NCI-H187 (cell line): ENCODE data around the gene FBXL20.
A peak's percentile ranks its signal among the peaks of the same experiment; 100 is the strongest.

Experiments used
- DNase-seq, 2 experiments: peaks; one replicate each; lab custom pipeline; 2025; lab: John Stamatoyannopoulos, UW

Gene FBXL20

GRCh38 chr17:39225959-39226683 is 175.3 kb downstream of the FBXL20 start:
- DNase-seq: no peak

- DNase-seq: no peak
Measured at GRCh38 chr17:39225308-39225958, 176.0 kb downstream of the FBXL20 start, which contains the start of gene STAC2. STAC2 (minus strand) TSS chr17:39225945; CDS start chr17:39225502, 443 bp downstream.

GRCh38 chr17:39224778-39225307 is 176.6 kb downstream of the FBXL20 start:
- no peak for DNase-seq

- DNase-seq: no peak
Measured at GRCh38 chr17:39223907-39224777, 177.3 kb downstream of the FBXL20 start.

- no peak for DNase-seq
Measured at GRCh38 chr17:39222866-39223834, 178.3 kb downstream of the FBXL20 start.

GRCh38 chr17:39222151-39222550 is 179.3 kb downstream of the FBXL20 start:
- no peak for DNase-seq

GRCh38 chr17:39221572-39221971 is 179.9 kb downstream of the FBXL20 start:
- no peak for DNase-seq

GRCh38 chr17:39219647-39220154 is 181.7 kb downstream of the FBXL20 start:
- no peak for DNase-seq

GRCh38 chr17:39218906-39219305 is 182.5 kb downstream of the FBXL20 start:
- DNase-seq: no peak

GRCh38 chr17:39217734-39218369 is 183.6 kb downstream of the FBXL20 start:
- DNase-seq: no peak

GRCh38 chr17:39213852-39214251 is 187.6 kb downstream of the FBXL20 start:
- no peak for DNase-seq

GRCh38 chr17:39212841-39213480 is 188.5 kb downstream of the FBXL20 start:
- no peak for DNase-seq

- no peak for DNase-seq
Measured at GRCh38 chr17:39212195-39212810, 189.1 kb downstream of the FBXL20 start.

- no peak for DNase-seq
Measured at GRCh38 chr17:39210093-39210434, 191.4 kb downstream of the FBXL20 start.

GRCh38 chr17:39209317-39210092 is 191.9 kb downstream of the FBXL20 start:
- DNase-seq: no peak

- DNase-seq: peak; percentile 27 to 61
Measured at GRCh38 chr17:39208893-39209292, 192.5 kb downstream of the FBXL20 start.

GRCh38 chr17:39208136-39208535 is 193.3 kb downstream of the FBXL20 start:
- DNase-seq: no peak

- no peak for DNase-seq
Measured at GRCh38 chr17:39205112-39205526, 196.3 kb downstream of the FBXL20 start.

GRCh38 chr17:39204245-39204644 is 197.2 kb downstream of the FBXL20 start:
- DNase-seq: no peak
